Dedifferentiated amniotic fluid mesenchymal stem cell (primary cell): ENCODE measurements around the gene VEPH1.
"Not testable (repeated sequence)": the region's sequence is repeated elsewhere in the genome, so short reads cannot be mapped to it uniquely, and the experiment has no call there.

Source experiments
- DNase-seq: peaks from one replicate; pipeline ENCODE4 v3.0.0-alpha.2; 2016; ENCODE audit errors: extremely low spot score

The VEPH1 gene

DNA sequence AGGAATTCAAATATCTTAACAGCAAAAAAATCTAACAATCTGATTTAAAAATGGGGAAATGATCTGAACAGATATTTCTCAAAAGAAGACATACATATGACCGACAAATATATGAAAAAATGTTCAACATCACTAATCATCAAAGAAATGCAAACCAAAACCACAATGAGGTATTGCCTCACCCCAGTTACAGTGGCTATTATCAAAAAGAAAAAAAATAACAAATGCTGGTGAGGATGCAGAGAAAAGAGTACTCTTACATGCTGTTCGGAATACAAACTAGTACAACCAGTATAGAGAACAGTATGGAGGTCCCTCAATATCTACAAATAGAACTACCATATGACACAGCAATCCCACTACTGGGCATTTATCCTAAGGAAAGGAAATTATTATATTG is 152.6 kb downstream of the VEPH1 start:
- DNase-seq, result not testable (repeated sequence)

DNA sequence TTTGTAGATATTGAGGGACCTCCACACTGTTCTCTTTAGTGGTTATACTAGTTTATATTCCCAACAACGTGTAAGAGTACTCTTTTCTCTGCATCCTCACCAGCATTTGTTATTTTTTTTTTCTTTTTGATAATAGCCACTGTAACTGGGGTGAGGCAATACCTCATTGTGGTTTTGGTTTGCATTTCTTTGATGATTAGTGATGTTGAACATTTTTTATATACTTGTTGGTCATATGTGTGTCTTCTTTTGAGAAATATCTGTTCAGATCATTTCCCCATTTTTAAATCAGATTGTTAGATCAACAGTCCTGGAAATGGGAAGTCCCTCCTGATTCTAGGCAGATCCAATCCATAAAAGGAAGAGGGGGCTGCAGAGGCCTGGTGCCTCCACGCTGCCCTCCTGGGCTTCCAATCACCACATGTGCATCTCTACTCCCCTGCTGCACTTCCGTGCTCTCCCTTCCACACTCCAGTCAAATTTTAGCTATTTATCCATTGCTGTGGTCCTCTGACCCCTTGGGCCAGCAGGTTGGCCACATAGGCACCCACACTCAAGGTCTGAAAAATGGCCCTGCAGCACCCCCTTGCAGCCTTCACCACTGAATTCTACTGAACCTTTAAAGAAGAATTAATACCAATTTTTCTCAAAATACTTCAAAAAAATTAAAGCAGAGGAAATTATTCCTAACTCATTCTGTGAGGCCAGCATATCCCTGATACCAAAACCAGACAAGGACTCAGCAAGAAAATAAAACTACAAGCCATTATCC is 154.7 kb downstream of the VEPH1 start:
- not testable (repeated sequence) for DNase-seq

DNA sequence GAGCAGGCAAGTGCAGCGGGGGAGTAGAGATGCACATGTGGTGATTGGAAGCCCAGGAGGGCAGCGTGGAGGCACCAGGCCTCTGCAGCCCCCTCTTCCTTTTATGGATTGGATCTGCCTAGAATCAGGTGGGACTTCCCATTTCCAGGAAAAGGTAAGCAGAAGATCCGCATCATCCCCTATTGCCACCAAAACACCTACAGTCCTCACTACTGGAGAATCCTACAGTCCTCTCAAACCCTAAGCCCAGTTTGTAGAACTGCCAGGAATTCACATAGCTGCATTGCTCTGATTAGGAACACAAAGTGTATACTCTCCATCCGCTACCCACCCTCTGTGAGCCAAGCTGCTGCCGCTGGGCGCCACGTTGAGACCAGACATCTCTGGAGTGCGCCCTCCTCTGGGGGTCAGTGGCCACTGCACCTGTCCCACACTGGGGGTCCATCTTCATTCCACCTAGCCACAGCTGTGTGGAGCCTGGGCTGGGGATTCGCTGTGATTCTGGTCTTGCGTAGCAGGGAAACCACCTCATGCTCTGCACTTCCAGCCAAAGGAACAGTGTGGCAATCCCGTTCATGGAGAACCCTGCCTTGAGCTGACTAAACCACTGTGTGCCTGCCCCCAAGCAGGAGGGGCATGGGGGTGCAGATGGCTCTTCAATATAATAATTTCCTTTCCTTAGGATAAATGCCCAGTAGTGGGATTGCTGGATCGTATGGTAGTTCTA is 155.5 kb downstream of the VEPH1 start:
- no peak for DNase-seq

DNA sequence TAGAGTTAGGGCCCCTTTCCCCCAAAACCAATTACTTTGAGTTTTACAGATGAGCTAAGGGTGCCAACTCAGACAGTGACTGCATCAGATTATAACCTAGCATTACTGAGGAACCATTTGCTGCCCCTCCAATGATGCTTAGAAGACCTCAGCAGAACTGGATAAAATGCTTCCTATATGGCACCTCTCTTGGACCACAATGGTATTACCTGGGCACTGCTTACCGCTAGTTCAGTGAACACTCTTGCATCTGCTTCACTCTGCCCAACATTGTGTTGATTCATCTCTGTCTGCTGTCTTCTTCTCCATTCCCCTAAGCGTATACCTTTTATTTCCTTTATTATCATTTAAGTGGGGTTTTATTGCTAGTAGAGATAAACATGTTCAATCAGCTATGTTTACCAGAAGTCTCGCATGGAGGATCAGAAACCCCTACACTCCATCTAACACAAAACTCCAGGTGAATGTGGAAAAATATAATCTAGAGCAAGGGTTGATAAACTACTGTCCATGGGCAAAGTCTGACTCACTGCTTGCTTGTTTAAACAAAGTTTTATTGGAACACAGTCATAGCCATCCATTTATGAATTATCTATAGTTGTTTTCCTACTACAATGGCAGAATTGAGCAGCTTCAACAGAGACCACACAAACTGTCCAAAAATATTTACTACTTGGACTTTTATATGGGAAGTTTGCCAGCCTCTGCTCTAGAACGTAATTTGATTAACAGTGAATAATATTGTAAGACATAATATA is 166.8 kb downstream of the VEPH1 start:
- no peak for DNase-seq

DNA sequence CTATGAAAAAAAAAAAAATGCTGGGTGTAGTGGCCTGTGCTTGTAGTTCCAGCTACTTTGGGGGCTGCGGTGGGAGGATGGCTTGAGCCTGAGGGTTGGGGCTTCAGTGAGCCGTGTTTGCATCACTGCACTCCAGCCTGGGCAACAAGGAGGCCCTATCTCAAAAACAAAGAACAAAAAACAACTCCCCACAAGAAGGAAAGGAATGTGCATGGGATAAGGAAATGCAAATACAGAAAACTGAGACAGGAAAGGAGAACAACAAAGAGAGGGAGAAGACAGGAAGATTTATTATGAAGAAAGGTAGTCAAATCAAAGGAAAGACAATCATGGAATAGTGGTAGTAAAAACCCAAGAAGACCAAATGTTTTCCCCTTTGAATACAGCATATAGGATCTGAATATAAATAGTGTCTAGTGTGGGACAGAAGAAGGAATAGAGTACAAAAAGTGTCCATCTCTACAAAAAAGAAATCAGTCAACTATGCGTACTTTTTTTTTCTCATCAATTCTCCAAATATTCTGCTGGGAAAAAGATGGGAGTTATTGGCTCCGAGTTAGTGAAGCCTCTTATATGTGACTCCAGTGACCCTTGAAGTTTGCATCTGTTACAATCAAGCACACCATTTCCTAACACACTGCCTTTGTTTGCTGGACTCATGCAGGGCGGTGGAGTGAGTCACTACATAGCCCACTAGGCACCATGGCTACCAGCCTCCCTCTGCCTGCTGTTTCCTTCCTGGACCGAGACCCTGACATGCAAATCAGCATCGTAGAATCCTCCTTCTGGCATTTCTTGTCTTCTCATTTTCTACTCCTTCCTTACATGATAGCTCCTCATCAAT is 167.8 kb downstream of the VEPH1 start:
- peak; percentile 43 for DNase-seq

DNA sequence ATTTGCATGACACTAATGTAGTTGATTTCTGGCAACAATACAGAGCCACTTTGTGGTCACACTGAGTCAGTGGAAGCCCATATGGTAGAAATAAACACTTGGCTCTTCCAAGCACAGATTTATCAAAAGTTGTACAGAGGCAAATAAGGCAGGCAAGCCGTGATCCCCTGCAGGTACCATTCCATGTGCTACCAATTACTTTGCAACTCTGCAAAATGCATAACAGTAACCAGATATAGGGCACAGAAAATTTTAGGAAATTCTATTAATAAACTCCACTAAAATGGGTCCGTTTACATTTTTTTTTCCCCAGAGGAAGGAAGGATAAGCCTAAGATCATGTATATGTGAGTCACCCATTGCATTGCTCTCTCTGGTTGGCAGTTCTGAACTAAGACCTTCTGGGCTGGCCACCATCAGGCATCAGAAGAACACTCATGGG is 169.6 kb downstream of the VEPH1 start:
- DNase-seq, result peak; percentile 68

DNA sequence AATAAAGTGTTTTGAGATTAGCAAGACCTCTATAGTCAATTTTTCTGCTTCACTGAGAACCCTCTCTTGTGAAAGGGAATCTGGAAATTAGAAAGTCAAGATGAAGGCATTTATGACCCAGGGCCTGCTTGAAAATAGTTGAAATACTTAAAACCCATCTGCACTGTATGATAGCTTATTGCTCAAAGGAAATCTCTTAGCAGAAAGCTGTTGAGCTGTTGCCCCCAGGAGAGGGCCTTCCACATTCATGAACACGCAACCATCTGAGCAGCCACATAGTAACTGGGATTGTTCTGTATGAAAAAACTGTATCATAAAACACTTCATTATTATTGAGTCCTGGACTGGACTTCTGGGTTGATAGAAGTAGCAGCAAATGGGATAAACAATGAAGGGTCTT is 173.0 kb downstream of the VEPH1 start:
- peak; percentile 22 for DNase-seq

DNA sequence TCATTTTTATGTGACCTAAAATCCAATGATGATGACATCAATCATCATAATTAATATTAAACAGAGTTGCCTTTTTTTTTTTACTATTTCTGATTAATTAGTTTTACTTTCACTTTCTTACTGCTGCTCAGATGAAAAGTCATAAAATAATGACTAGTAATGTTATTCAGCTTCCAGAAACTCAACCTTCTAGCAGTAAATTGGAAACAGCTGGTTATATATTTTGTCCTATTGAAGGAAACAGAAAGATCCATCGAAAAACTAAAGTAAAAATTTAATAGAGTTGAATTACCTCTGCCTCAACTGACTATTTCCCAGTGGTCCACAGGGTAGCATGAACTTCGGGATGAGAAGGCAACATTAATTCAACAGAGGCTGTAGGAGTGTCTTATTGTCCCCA is 173.7 kb downstream of the VEPH1 start:
- DNase-seq, result peak; percentile 55

DNA sequence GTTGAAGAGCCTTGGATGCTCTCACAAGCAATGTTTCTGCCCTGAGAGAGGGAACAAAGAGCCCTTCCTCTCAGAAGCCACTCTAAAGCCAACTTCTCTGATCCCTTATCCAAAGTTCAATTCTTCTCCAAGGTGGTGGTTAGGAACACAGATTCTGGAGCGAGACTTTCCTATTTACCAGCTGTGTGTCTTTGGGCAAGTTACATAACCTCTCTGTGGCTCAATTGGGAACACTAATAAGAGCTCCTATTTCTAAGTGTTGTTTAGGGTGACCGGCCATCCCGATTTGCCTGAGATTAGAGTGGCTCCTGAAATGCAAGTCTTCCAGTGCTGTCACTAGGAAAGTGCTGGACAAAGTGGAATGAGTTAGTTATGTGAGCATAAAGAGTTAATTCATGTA is 175.4 kb downstream of the VEPH1 start:
- no peak for DNase-seq

DNA sequence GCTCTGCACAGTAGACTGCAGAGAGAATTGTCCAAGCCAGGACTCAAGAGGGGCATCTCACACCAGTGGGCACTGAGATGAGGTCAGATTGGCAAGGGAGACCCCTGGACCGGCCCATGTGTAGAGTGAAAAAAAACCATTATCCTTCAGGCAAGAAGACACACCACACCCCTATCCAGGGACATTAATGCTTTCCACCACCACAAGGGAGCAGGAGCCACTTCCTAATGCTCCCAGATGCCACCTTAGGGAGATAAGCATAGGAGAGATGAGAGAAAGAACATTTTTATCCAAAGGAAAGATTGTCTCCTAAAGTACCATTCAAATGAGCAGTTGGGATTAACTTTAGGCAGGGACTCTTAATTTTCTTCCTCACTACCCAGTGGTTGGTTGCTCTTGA is 176.2 kb downstream of the VEPH1 start:
- DNase-seq, result no peak

DNA sequence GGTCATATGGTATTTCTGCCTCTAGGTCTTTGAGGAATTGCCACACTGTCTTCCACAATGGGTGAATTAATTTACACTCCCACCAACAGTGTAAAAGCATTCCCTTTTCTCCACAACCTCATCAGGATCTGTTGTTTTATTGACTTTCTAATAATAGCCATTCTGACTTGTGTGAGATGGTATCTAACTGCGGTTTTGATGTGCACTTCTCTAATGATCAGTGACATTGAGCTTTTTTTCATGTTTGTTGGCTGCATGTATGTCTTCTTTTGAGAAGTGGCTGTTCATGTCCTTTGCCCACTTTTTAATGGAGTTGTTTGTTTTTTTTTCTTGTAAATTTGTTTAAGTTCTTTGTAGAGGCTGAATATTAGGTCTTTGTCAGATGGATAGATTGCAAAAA is 178.3 kb downstream of the VEPH1 start:
- DNase-seq, result not testable (repeated sequence)

DNA sequence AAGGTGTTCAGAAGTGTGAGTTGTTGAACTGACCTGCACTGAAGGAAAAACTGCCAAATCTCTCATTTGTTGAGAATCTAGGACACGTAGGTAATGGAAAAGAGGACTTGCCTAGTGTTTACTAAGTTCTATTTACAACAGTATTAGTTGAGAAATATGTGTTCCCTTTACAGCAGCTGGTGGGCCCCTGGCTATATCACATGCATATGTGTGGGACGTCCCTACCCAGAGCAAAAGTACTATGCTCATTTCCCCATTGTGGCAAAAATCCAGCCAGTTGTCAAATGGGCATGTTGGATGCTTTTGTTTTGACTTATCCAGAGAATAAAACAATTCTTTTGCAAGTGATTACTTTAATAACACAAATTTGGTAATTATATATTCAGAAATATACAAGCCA is 179.9 kb downstream of the VEPH1 start:
- DNase-seq, result no peak

DNA sequence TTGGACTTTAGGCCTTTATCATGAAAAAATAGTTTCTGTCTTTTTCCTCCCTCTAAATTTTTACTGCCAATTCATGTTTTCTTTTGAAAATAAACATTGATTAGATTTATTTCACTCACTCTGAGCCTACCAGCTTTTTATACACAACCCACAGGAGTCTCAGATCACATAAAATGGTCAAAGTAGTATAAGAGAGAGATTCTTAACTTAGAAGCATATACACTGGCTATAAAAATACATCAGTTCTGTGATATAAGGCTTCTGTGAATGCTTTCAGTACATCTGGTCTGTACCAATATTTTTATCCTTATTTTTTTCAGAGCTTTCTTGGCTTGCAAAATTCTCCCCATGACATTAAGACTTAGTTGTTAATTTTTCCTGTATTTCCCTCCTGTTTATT is 183.5 kb downstream of the VEPH1 start:
- no peak for DNase-seq

DNA sequence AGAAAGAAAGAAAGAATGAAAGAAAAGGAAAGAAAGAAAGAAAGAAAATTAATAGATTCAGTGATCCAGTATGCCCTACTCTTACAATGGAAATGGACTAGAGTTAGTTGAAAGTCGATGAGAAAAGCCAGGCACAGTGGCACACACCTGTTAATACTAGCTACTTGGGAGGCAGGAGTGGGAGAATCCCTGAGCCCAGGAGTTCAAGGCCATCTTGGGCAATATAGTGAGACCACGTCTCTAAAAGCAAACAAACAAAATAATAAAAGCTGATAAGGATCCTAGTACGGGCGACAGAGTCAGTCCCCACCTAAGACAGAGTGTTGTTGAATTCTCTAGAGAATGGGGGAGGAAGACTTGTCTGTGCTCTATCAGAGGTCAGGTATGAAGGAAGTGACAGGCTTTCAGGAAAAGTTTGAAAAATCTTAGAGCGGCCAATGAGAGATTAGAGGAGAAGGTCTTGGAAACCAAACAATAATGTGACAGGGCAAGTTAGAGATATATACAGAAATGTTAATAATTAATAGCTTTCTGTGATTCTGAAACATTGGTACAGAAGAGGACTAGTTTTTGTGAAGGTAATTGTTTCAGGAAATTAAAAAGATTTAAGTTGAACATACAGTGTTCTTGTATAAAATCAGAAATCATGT is 184.5 kb downstream of the VEPH1 start:
- DNase-seq, result no peak

DNA sequence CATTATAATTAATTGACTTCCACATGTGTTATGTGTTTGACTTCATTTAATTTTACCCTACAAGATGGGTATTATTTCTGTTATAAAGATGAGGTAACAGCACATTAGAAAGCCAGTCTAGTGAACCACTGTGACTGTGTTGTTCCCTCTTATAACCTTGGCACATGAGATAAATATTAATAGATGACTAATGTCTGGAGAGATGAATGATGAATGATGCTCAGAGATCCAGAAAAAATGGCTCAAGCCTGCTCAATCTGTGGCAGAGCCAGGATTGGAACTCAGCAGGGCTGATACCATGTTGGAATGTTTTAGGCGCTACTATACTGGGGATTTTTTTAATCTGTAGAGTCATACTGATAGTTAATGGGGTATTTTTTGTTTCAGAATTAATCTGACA is 185.3 kb downstream of the VEPH1 start:
- no peak for DNase-seq

DNA sequence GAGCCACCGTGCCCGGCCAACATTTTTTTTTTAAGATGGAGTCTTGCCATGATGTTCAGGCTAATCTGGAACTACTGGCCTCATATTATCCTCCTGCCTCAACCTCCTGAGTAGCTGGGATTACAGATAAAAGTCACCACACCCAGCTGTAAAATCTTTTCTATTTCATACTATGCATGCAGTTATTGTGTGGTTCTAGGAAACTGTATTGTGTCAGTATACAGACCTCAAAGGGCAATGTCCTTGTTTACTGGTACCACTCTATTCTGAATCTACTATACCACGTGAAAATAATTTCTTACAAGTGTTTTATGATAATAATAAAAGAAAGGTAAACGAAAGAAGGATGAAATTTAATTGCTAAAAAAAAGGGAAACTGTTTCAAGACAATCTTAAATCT is 190.0 kb downstream of the VEPH1 start:
- no peak for DNase-seq

DNA sequence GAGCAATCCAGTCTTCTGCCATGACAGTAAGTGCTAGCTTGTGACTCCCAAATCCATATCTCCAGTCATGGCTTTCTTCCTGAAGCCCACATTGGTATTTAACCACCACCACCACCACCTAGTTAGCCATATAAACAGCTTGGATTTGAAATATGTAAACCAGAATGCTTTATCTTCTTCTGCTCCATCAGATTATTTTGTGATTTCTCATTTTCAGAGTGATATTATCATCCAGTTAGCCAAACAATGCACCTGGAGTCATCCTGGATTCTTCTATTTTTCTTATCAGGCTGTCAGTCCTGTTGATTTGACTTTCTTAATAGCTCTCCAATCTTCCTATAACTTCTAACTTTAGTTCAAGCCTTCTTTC is 190.9 kb downstream of the VEPH1 start:
- DNase-seq, result no peak

DNA sequence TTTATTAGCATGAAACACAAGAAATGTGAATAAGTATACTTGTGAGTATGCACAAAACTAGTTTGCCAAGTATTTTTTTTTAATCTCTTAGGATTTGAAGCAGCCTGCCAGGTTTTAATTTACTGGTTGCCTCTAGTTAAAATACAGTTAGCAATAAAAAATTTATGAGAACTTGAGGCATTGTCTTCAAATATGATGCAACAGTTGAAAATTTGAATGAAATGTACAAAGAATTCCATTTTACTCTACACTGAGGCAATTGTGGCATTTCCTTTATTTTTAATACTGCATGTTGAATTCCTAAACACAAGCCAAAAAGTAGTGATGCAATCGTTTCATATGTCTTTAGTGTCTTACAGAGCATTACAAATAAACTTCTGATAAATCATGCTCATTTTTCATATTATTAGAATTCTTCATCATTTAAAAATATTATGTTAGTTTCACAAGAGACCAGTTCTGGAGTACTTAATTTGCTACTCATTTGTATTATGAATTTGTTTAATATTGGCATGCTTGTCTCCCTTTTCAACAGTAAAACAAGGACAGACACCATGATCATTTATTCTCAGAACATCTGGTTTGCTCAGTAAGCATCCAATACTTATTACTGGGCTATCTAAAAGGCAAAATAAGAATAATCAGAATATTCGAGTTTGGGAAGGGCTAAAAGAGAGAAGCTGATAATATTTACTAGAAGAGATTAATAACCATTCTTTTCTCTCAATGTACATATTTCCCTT is 191.4 kb downstream of the VEPH1 start:
- peak; percentile 99 for DNase-seq

DNA sequence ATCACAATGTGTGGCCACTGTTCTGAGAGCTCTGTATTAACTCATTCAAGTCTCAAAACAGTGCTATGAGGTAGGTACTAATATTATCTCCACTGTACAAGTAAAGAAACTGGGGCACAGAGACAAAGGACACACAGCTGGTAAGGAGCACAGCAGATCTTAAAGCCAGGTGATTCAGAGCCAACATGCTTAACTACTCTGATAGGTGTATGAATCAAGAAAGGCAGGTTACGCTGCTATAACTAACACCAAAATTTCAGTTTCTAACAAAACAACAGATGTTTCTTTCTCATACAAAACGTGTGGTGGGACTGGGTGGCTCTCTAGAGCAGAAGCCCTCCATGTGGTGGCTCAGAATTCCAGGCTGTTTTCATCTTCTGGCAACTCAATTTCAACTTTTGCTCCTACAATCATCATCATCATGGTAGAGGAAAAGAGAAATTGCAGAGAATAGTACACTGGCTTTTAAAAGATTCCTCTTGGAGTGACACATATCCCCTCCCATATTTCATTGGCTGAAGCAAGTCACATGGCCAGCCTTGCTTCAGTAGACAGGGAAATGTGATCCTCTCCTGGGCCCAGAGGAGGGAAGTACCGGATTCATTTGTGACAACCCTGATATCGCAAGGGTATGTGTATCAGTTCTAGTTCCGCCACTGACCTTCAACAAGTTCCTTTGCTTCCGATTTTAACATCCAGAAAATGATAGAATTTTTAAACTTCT is 192.7 kb downstream of the VEPH1 start:
- no peak for DNase-seq

DNA sequence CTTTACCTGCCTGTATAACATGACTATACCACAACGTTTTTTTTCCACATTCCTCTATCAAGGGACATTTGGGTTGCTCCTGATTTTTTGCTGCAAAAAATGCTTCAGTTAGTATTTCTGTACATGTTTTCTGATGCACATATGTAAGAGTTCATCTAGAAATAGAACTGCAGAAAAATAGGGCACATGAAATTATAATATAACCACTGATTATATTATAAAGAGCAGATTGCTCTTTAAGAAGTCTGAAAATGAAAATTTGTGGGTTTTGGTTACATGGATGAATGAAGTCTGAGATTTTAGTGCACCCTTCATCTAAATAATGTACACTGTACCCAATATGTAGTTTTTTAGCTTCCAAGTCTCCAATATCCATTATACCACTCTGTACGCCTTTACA is 196.7 kb downstream of the VEPH1 start:
- DNase-seq, result no peak
